ENCODE measurements around the gene ITM2B.

DNA sequence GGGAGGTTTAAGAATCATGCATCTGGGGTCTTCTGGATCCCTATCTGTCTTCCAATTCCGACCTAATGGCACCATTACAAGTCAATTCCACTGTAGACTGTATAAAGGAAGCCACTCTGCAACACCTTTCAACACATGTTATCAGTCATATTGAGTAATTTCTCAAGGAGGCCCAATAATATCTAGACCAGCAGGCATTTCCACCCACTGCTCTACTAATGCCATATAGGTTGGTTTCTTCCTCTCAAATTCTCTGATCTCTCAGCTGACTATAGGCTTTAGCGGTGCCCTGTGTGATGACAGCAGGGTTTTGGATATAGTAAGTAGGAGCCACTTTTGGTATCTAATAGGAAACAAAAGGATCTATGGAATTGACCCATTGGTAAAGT is 12.4 kb upstream of the ITM2B start:
- TF ChIP-seq, protein P1, sequence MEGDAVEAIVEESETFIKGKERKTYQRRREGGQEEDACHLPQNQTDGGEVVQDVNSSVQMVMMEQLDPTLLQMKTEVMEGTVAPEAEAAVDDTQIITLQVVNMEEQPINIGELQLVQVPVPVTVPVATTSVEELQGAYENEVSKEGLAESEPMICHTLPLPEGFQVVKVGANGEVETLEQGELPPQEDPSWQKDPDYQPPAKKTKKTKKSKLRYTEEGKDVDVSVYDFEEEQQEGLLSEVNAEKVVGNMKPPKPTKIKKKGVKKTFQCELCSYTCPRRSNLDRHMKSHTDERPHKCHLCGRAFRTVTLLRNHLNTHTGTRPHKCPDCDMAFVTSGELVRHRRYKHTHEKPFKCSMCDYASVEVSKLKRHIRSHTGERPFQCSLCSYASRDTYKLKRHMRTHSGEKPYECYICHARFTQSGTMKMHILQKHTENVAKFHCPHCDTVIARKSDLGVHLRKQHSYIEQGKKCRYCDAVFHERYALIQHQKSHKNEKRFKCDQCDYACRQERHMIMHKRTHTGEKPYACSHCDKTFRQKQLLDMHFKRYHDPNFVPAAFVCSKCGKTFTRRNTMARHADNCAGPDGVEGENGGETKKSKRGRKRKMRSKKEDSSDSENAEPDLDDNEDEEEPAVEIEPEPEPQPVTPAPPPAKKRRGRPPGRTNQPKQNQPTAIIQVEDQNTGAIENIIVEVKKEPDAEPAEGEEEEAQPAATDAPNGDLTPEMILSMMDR (conservative IDR thresholded peaks at IDR 0.05; ENCODE audit: low read depth in 2 of 2), result no peak
- TF ChIP-seq ZNF114 (CRISPR knock-in tag; IDR thresholded peaks at IDR 0.05), result no peak
- TF ChIP-seq, protein P2, sequence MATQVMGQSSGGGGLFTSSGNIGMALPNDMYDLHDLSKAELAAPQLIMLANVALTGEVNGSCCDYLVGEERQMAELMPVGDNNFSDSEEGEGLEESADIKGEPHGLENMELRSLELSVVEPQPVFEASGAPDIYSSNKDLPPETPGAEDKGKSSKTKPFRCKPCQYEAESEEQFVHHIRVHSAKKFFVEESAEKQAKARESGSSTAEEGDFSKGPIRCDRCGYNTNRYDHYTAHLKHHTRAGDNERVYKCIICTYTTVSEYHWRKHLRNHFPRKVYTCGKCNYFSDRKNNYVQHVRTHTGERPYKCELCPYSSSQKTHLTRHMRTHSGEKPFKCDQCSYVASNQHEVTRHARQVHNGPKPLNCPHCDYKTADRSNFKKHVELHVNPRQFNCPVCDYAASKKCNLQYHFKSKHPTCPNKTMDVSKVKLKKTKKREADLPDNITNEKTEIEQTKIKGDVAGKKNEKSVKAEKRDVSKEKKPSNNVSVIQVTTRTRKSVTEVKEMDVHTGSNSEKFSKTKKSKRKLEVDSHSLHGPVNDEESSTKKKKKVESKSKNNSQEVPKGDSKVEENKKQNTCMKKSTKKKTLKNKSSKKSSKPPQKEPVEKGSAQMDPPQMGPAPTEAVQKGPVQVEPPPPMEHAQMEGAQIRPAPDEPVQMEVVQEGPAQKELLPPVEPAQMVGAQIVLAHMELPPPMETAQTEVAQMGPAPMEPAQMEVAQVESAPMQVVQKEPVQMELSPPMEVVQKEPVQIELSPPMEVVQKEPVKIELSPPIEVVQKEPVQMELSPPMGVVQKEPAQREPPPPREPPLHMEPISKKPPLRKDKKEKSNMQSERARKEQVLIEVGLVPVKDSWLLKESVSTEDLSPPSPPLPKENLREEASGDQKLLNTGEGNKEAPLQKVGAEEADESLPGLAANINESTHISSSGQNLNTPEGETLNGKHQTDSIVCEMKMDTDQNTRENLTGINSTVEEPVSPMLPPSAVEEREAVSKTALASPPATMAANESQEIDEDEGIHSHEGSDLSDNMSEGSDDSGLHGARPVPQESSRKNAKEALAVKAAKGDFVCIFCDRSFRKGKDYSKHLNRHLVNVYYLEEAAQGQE (IDR thresholded peaks at IDR 0.05; ENCODE audit: unreplicated experiment), result no peak

Data from GM23338 (cell line).